Kidney epithelial cell (primary cell): ENCODE measurements around the gene CLDND2. TPM values are rescaled to one million over a fixed set of nuclear protein-coding genes. Genes with fewer than 3 reads are reported as not detected.
A peak's percentile ranks its signal among the peaks of the same experiment; 100 is the strongest.
"Not testable (repeated sequence)": the region's sequence is repeated elsewhere in the genome, so short reads cannot be mapped to it uniquely, and the experiment has no call there.

Experiments
- DNase-seq: peaks from one replicate; pipeline ENCODE4 v3.0.0-alpha.2; 2010; ENCODE audit warnings: low read depth
- H3K27me3 ChIP-seq: 2 replicates; pipeline ENCODE4 v1.6.0; 2011; ENCODE audit warnings: low read length; ENCODE audit not compliant: control insufficient read depth, insufficient read depth
- H3K36me3 ChIP-seq: 2 replicates; pipeline ENCODE4 v1.5.1; 2011; ENCODE audit warnings: low read length; ENCODE audit not compliant: control insufficient read depth, insufficient read depth
- H3K4me3 ChIP-seq: 2 replicates; pipeline ENCODE4 v1.5.1; 2011; ENCODE audit warnings: low read depth, mild to moderate bottlenecking, control low read depth, low read length
- CTCF ChIP-seq: IDR thresholded peaks from 2 replicates; pipeline ENCODE4 v1.5.1; 2011; ENCODE audit warnings: mild to moderate bottlenecking, moderate library complexity, low read length, control low read depth, inconsistent platforms; ENCODE audit not compliant: insufficient read depth, poor library complexity, severe bottlenecking
- total RNA-seq: library from RNA; depleted of rRNA; stranded (reverse); fragments of >200 nt; gene quantifications from 2 replicates; pipeline ENCODE4 v1.2.3, GENCODE V29; 2015

CLDND2 gene
- total RNA-seq, 1 donor from 2014 or later, result not detected

GRCh38 chr19:51410950-51411748, 42.3 kb upstream of the CLDND2 start:
- TF ChIP-seq CTCF, result no peak
- Histone ChIP-seq H3K27me3 (no peaks in the 10 kb centered on the region), H3K4me3 (no peak overlapping the region), H3K36me3 (no peaks in the 10 kb centered on the region)
- no peak for DNase-seq

- no peaks in the 10 kb centered on the region for H3K36me3 ChIP-seq
- no peak for DNase-seq
- no peak overlapping the region for H3K4me3 ChIP-seq
- no peak for TF ChIP-seq CTCF
- no peaks in the 10 kb centered on the region for H3K27me3 ChIP-seq
Measured at GRCh38 chr19:51407511-51408131, 38.8 kb upstream of the CLDND2 start.

- Histone ChIP-seq H3K36me3 (no peaks in the 10 kb centered on the region), H3K27me3 (no peaks in the 10 kb centered on the region), H3K4me3 (no peak overlapping the region)
- TF ChIP-seq CTCF, result no peak
- DNase-seq, result no peak
Measured at GRCh38 chr19:51402117-51402516, 33.3 kb upstream of the CLDND2 start.

- not testable (repeated sequence) for H3K4me3 ChIP-seq, H3K36me3 ChIP-seq, DNase-seq, H3K27me3 ChIP-seq
Measured at GRCh38 chr19:51399936-51400335, 31.1 kb upstream of the CLDND2 start.

- no peaks in the 10 kb centered on the region for H3K27me3 ChIP-seq
- H3K36me3 ChIP-seq, result no peaks in the 10 kb centered on the region
- no peak overlapping the region for H3K4me3 ChIP-seq
- no peak for TF ChIP-seq CTCF
- no peak for DNase-seq
Measured at GRCh38 chr19:51399231-51399630, 30.4 kb upstream of the CLDND2 start.

- Histone ChIP-seq H3K27me3 (no peaks in the 10 kb centered on the region), H3K4me3 (no peak overlapping the region), H3K36me3 (no peaks in the 10 kb centered on the region)
- DNase-seq, result no peak
- peak; percentile 40 for TF ChIP-seq CTCF
Measured at GRCh38 chr19:51398096-51398704, 29.4 kb upstream of the CLDND2 start.

- H3K4me3 ChIP-seq, DNase-seq, H3K36me3 ChIP-seq, H3K27me3 ChIP-seq: not testable (repeated sequence)
Measured at GRCh38 chr19:51397453-51397852, 28.6 kb upstream of the CLDND2 start.
